GM23338 (cell line): Measurements from ENCODE around the gene ASTL. TPM values are rescaled to one million over a fixed set of nuclear protein-coding genes. Genes with fewer than 3 reads are reported as not detected.

Source experiments
- ATAC-seq: fragments of 200-7000 bp; cut with Tn5 transposase; 3 replicates; pipeline ENCODE4 v1.9.1; 2020
- DNase-seq: peaks from one replicate; pipeline ENCODE4 v3.0.0-alpha.2; 2015; ENCODE audit warnings: low spot score
- H2AFZ ChIP-seq: fragments of 200-600 bp; sonication (generic); 2 replicates; pipeline ENCODE4 v1.8.0; 2016; ENCODE audit warnings: antibody characterized with exemption, mild to moderate bottlenecking, moderate library complexity
- H3F3A ChIP-seq: fragments of 200-600 bp; sonication (generic); replicated peaks from 2 replicates; pipeline ENCODE4 v1.8.0; 2017; ENCODE audit warnings: antibody characterized with exemption, mixed run types, low read depth
- H3K27ac ChIP-seq: fragments of 200-600 bp; sonication (generic); 2 replicates; pipeline ENCODE4 v1.6.1; 2016; ENCODE audit warnings: low read depth
- H3K27me3 ChIP-seq: fragments of 200-600 bp; sonication (generic); 2 replicates; pipeline ENCODE4 v1.8.0; 2016; ENCODE audit warnings: mild to moderate bottlenecking, mixed run types, moderate library complexity; ENCODE audit not compliant: insufficient read depth
- H3K36me3 ChIP-seq: fragments of 200-600 bp; sonication (generic); 2 replicates; pipeline ENCODE4 v1.8.0; 2016; ENCODE audit warnings: mild to moderate bottlenecking; ENCODE audit not compliant: insufficient read depth
- H3K4me1 ChIP-seq: fragments of 200-600 bp; sonication (generic); 2 replicates; pipeline ENCODE4 v1.8.0; 2016; ENCODE audit warnings: mild to moderate bottlenecking, moderate library complexity; ENCODE audit not compliant: insufficient read depth
- H3K4me2 ChIP-seq: fragments of 200-600 bp; sonication (generic); 2 replicates; pipeline ENCODE4 v1.7.1; 2017; ENCODE audit warnings: mixed run types
- H3K4me3 ChIP-seq: fragments of 200-600 bp; sonication (generic); 2 replicates; pipeline ENCODE4 v1.6.1; 2016; ENCODE audit warnings: mixed run types
- H3K79me2 ChIP-seq: fragments of 200-600 bp; sonication (generic); replicated peaks from 2 replicates; pipeline ENCODE4 v1.8.0; 2017; ENCODE audit warnings: mild to moderate bottlenecking; ENCODE audit not compliant: insufficient read depth
- H3K9me2 ChIP-seq: fragments of 200-600 bp; sonication (generic); 2 replicates; pipeline ENCODE4 v1.8.0; 2017; ENCODE audit not compliant: insufficient read depth
- H4K20me1 ChIP-seq: fragments of 200-600 bp; sonication (generic); replicated peaks from 2 replicates; pipeline ENCODE4 v1.8.0; 2017; ENCODE audit warnings: mild to moderate bottlenecking; ENCODE audit not compliant: insufficient read depth
- H3K27ac Mint-ChIP-seq: 2 replicates; pipeline ENCODE4 v1.8.0; 2020; ENCODE audit warnings: inconsistent platforms, mild to moderate bottlenecking, moderate library complexity, mixed read lengths
- H3K27me3 Mint-ChIP-seq: 3 replicates; pipeline ENCODE4 v1.8.0; 2022; ENCODE audit warnings: low read depth, mild to moderate bottlenecking, moderate library complexity, mixed read lengths, inconsistent platforms; ENCODE audit not compliant: insufficient read depth, poor library complexity
- H3K36me3 Mint-ChIP-seq: 3 replicates; pipeline ENCODE4 v1.8.0; 2021; ENCODE audit warnings: low read depth, mild to moderate bottlenecking, inconsistent platforms, moderate library complexity, mixed read lengths
- H3K4me1 Mint-ChIP-seq: 3 replicates; pipeline ENCODE4 v1.8.0; 2020; ENCODE audit warnings: mild to moderate bottlenecking, inconsistent platforms, mixed read lengths
- H3K4me3 Mint-ChIP-seq: 3 replicates; pipeline ENCODE4 v1.8.0; 2021; ENCODE audit warnings: moderate library complexity, mild to moderate bottlenecking, inconsistent platforms, mixed read lengths
- H3K9me3 Mint-ChIP-seq: 3 replicates; pipeline ENCODE4 v1.8.0; 2020; ENCODE audit warnings: moderate library complexity, mild to moderate bottlenecking, inconsistent platforms, mixed read lengths
- CREB1 ChIP-seq: fragments of 250-450 bp; sonication (Bioruptor Pico); IDR thresholded peaks from 2 replicates; pipeline ENCODE4 v1.5.0; 2020; ENCODE audit warnings: low read depth, mild to moderate bottlenecking, moderate library complexity
- ETS1 ChIP-seq: IDR thresholded peaks from 2 replicates; pipeline ENCODE4 v1.6.1; 2016; ENCODE audit warnings: antibody characterized with exemption
- JUNB ChIP-seq: IDR thresholded peaks from one replicate; pipeline ENCODE4 v1.6.1; 2016; ENCODE audit warnings: antibody characterized with exemption; ENCODE audit not compliant: unreplicated experiment
- NANOG ChIP-seq: IDR thresholded peaks from 2 replicates; pipeline ENCODE4 v1.6.1; 2016; ENCODE audit warnings: antibody characterized with exemption, borderline replicate concordance
- REST ChIP-seq: IDR thresholded peaks from one replicate; pipeline ENCODE4 v1.6.1; 2018; ENCODE audit warnings: antibody characterized with exemption; ENCODE audit not compliant: unreplicated experiment
- ZNF114 ChIP-seq: fragments of 250-450 bp; sonication (Bioruptor Pico); IDR thresholded peaks from 2 replicates; pipeline ENCODE4 v1.5.0; 2020; ENCODE audit warnings: mild to moderate bottlenecking, moderate library complexity
- ZNF331 ChIP-seq: fragments of 250-450 bp; sonication (Bioruptor Pico); IDR thresholded peaks from 2 replicates; pipeline ENCODE4 v1.5.0; 2020; ENCODE audit warnings: low read depth, mild to moderate bottlenecking, moderate library complexity
- ZNF462 ChIP-seq: fragments of 250-450 bp; sonication (Bioruptor Pico); IDR thresholded peaks from 2 replicates; pipeline ENCODE4 v1.5.0; 2020; ENCODE audit warnings: mild to moderate bottlenecking, moderate library complexity
- polyA plus RNA-seq: library from polyadenylated mRNA; unstranded; fragments of >200 nt; fragmentation: Nextera tagmentation; extraction: Ambion mirVana; gene quantifications from 2 replicates; pipeline ENCODE4 v1.2.1, GENCODE V29; 2016
- total RNA-seq: library from RNA; depleted of rRNA; stranded (reverse); fragments of >200 nt; shearing (Covaris generic); gene quantifications from 2 replicates; pipeline ENCODE4 v1.2.3, GENCODE V29; 2014

Gene ASTL
- total and polyA plus RNA-seq, 2 experiments from 2014 or later = 0.23 TPM; not detected in 1

- TF ChIP-seq ETS1 = no peak
Observed at GRCh38 chr2:96128456-96128855, 9.8 kb downstream of the ASTL start (continued).

GRCh38 chr2:96124406-96125265 is 13.7 kb downstream of the ASTL start:
- Histone ChIP-seq H3K4me3 (no peak overlapping the region), H3K4me2 (no peak overlapping the region), H3K36me3 (no peaks in the 10 kb centered on the region), H3F3A (no peaks in the 10 kb centered on the region), H4K20me1 (no peaks in the 10 kb centered on the region), H3K4me1 (no peaks in the 10 kb centered on the region), H2AFZ (no peak overlapping the region), H3K27ac (no peak overlapping the region), H3K9me2 (no peaks in the 10 kb centered on the region), H3K27me3 (no peaks in the 10 kb centered on the region), H3K79me2 (no peaks in the 10 kb centered on the region)
- TF ChIP-seq REST = no peak
- no peak for TF ChIP-seq NANOG
- TF ChIP-seq CREB1 (CRISPR knock-in tag) = no peak
- TF ChIP-seq ZNF331 (CRISPR knock-in tag) = no peak
- no peak for TF ChIP-seq JUNB
- no peak for TF ChIP-seq ZNF114 (CRISPR knock-in tag)
- Mint-ChIP-seq H3K27ac (no peak overlapping the region), H3K4me1 (peaks cover 11% of the 10 kb centered on the region; the same call in 2 of the 3 replicates), H3K9me3 (no peaks in the 10 kb centered on the region), H3K4me3 (no peak overlapping the region), H3K36me3 (no peaks in the 10 kb centered on the region; the same call in 2 of the 3 replicates), H3K27me3 (peaks cover 16% of the 10 kb centered on the region)
- peak; percentile 41; the same call in 1 of the 3 replicates for ATAC-seq
- DNase-seq = no peak

GRCh38 chr2:96123936-96124335 is 14.4 kb downstream of the ASTL start:
- ATAC-seq (no peak), DNase-seq (no peak)
- Mint-ChIP-seq H3K4me1 (peaks cover 11% of the 10 kb centered on the region; the same call in 2 of the 3 replicates), H3K4me3 (no peak overlapping the region), H3K27ac (no peak overlapping the region), H3K36me3 (no peaks in the 10 kb centered on the region; the same call in 2 of the 3 replicates), H3K9me3 (no peaks in the 10 kb centered on the region), H3K27me3 (peaks cover 19% of the 10 kb centered on the region)
- Histone ChIP-seq H2AFZ (no peak overlapping the region), H3K27ac (no peak overlapping the region), H4K20me1 (no peaks in the 10 kb centered on the region), H3K27me3 (no peaks in the 10 kb centered on the region), H3K36me3 (no peaks in the 10 kb centered on the region), H3K4me3 (no peak overlapping the region), H3K4me2 (no peak overlapping the region), H3F3A (no peaks in the 10 kb centered on the region), H3K79me2 (no peaks in the 10 kb centered on the region), H3K9me2 (no peaks in the 10 kb centered on the region), H3K4me1 (no peaks in the 10 kb centered on the region)
- TF ChIP-seq ZNF331 (CRISPR knock-in tag) (no peak), JUNB (no peak), ZNF462 (CRISPR knock-in tag) (no peak)
